ENCODE measurements around the gene ACSL4.

GRCh38 chrX:109770780-109771179, 37.7 kb upstream of the ACSL4 start:
- TF ChIP-seq CTCF (IDR thresholded peaks at IDR 0.05) = no peak
- TF ChIP-seq POLR2A (IDR thresholded peaks at IDR 0.05) = no peak
